ENCODE measurements around the gene FAAP20.

Gene FAAP20

GRCh38 chr1:2145946-2146835, 48.4 kb downstream of the FAAP20 start:
- no peak overlapping the region for H3K9ac ChIP-seq (ENCODE audit: low read length)
- H3K79me2 ChIP-seq (ENCODE audit: insufficient read depth, low read length): no peaks in the 10 kb centered on the region
- no peaks in the 10 kb centered on the region for H3F3A ChIP-seq (ENCODE audit: insufficient read depth, low read length)
- no peak for TF ChIP-seq EZH2 (IDR thresholded peaks at IDR 0.05; ENCODE audit: borderline replicate concordance, low read length)
- no peak for TF ChIP-seq CTCF (IDR thresholded peaks at IDR 0.05; ENCODE audit: low read length)
- no peaks in the 10 kb centered on the region for H3K9me2 ChIP-seq (ENCODE audit: low read depth, low read length)
- no peak overlapping the region for H3K4me2 ChIP-seq (ENCODE audit: low read length)
- no peaks in the 10 kb centered on the region for H3K4me1 ChIP-seq (ENCODE audit: insufficient read depth, low read length, severe bottlenecking)
- H3K27me3 ChIP-seq (ENCODE audit: insufficient read depth, low read length): no peaks in the 10 kb centered on the region
- H3K36me3 ChIP-seq (ENCODE audit: insufficient read depth, low read length): no peaks in the 10 kb centered on the region
- H2AFZ ChIP-seq (ENCODE audit: low read length): no peak overlapping the region
- no peak overlapping the region for H3K27ac ChIP-seq (ENCODE audit: low read depth, low read length, poor library complexity, severe bottlenecking)
- H3K9me3 ChIP-seq (ENCODE audit: low read length): no peaks in the 10 kb centered on the region
- H3K4me3 ChIP-seq (ENCODE audit: low read depth, low read length, poor library complexity, severe bottlenecking): no peak overlapping the region
- H4K20me1 ChIP-seq (ENCODE audit: insufficient read depth, low read length): no peaks in the 10 kb centered on the region

- TF ChIP-seq EZH2 (IDR thresholded peaks at IDR 0.05; ENCODE audit: borderline replicate concordance, low read length) (no peak), CTCF (IDR thresholded peaks at IDR 0.05; ENCODE audit: low read length) (no peak)
- H3K27me3 ChIP-seq (ENCODE audit: insufficient read depth, low read length): no peaks in the 10 kb centered on the region
- no peaks in the 10 kb centered on the region for H3F3A ChIP-seq (ENCODE audit: insufficient read depth, low read length)
- H3K36me3 ChIP-seq (ENCODE audit: insufficient read depth, low read length): no peaks in the 10 kb centered on the region
- H3K27ac ChIP-seq (ENCODE audit: low read depth, low read length, poor library complexity, severe bottlenecking): no peak overlapping the region
- H3K9me3 ChIP-seq (ENCODE audit: low read length): no peaks in the 10 kb centered on the region
- H3K4me3 ChIP-seq (ENCODE audit: low read depth, low read length, poor library complexity, severe bottlenecking): no peak overlapping the region
- no peaks in the 10 kb centered on the region for H3K9me2 ChIP-seq (ENCODE audit: low read depth, low read length)
- H3K4me1 ChIP-seq (ENCODE audit: insufficient read depth, low read length, severe bottlenecking): no peaks in the 10 kb centered on the region
- H3K9ac ChIP-seq (ENCODE audit: low read length): no peak overlapping the region
- H3K4me2 ChIP-seq (ENCODE audit: low read length): no peak overlapping the region
- no peaks in the 10 kb centered on the region for H3K79me2 ChIP-seq (ENCODE audit: insufficient read depth, low read length)
- no peak overlapping the region for H2AFZ ChIP-seq (ENCODE audit: low read length)
- no peaks in the 10 kb centered on the region for H4K20me1 ChIP-seq (ENCODE audit: insufficient read depth, low read length)
These were observed 50.0 kb downstream of the FAAP20 start for GRCh38 chr1:2144501-2145090.

GRCh38 chr1:2143814-2144500, 50.6 kb downstream of the FAAP20 start:
- H4K20me1 ChIP-seq (ENCODE audit: insufficient read depth, low read length): no peaks in the 10 kb centered on the region

More at GRCh38 chr1:2143814-2144500, 50.6 kb downstream of the FAAP20 start:
- Histone ChIP-seq H3K9me3 (ENCODE audit: low read length) (no peaks in the 10 kb centered on the region), H3K4me3 (ENCODE audit: low read depth, low read length, poor library complexity, severe bottlenecking) (no peak overlapping the region), H3K9ac (ENCODE audit: low read length) (no peak overlapping the region), H3K27me3 (ENCODE audit: insufficient read depth, low read length) (no peaks in the 10 kb centered on the region), H3K27ac (ENCODE audit: low read depth, low read length, poor library complexity, severe bottlenecking) (no peak overlapping the region), H2AFZ (ENCODE audit: low read length) (no peak overlapping the region), H3K36me3 (ENCODE audit: insufficient read depth, low read length) (no peaks in the 10 kb centered on the region), H3K4me1 (ENCODE audit: insufficient read depth, low read length, severe bottlenecking) (no peaks in the 10 kb centered on the region), H3K9me2 (ENCODE audit: low read depth, low read length) (no peaks in the 10 kb centered on the region), H3K79me2 (ENCODE audit: insufficient read depth, low read length) (no peaks in the 10 kb centered on the region), H3F3A (ENCODE audit: insufficient read depth, low read length) (no peaks in the 10 kb centered on the region), H3K4me2 (ENCODE audit: low read length) (no peak overlapping the region)
- TF ChIP-seq EZH2 (IDR thresholded peaks at IDR 0.05; ENCODE audit: borderline replicate concordance, low read length): no peak
- no peak for TF ChIP-seq CTCF (IDR thresholded peaks at IDR 0.05; ENCODE audit: low read length)

Data from OCI-LY1 (cell line).